Suprapubic skin (tissue), 3 donors: ENCODE data around the gene ATXN7L1.

Source experiments
- EP300 ChIP-seq: sonication (generic); formaldehyde crosslinking; IDR thresholded peaks from one replicate; pipeline ENCODE4 v1.6.1; 2017; ENCODE audit warnings: antibody characterized with exemption
- POLR2A ChIP-seq, 2 donors: fragments of 450-650 bp; IDR thresholded peaks; one replicate each; pipeline ENCODE4 v1.6.1; 2017; ENCODE audit warnings: antibody characterized with exemption in 2 of 2, mild to moderate bottlenecking in 2 of 2, moderate library complexity in 2 of 2
- TF ChIP-seq, protein P1 (sequence below), 2 donors: fragments of 200-600 bp in 1 of 2; fragments of 450-650 bp in 1 of 2; sonication (generic) in 1 of 2; IDR thresholded peaks; one replicate each; pipeline ENCODE4 v1.5.1; 2016 to 2019; ENCODE audit warnings: antibody characterized with exemption in 2 of 2, mild to moderate bottlenecking in 1 of 2, moderate library complexity in 1 of 2

DNA sequence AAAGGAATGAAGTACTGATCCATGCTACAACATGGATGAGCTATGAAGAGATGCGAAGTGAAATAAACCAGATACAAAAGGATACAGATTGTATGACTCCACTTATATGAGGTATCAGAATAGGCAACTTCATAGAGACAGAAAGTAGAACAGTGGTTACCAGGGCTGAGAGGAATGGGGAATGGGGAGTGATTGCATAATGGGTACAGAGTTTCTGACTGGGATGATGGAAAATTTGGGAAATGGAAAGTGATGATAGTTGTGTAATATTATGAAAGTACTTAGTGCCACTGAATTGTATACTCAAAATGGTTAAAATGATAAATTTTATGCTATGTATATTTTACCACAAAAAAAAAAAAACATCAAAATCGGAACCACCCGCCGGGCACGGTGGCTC, 3.9 kb downstream of the ATXN7L1 start:
- TF ChIP-seq, protein P1, sequence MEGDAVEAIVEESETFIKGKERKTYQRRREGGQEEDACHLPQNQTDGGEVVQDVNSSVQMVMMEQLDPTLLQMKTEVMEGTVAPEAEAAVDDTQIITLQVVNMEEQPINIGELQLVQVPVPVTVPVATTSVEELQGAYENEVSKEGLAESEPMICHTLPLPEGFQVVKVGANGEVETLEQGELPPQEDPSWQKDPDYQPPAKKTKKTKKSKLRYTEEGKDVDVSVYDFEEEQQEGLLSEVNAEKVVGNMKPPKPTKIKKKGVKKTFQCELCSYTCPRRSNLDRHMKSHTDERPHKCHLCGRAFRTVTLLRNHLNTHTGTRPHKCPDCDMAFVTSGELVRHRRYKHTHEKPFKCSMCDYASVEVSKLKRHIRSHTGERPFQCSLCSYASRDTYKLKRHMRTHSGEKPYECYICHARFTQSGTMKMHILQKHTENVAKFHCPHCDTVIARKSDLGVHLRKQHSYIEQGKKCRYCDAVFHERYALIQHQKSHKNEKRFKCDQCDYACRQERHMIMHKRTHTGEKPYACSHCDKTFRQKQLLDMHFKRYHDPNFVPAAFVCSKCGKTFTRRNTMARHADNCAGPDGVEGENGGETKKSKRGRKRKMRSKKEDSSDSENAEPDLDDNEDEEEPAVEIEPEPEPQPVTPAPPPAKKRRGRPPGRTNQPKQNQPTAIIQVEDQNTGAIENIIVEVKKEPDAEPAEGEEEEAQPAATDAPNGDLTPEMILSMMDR (IDR thresholded peaks at IDR 0.05), result no peak
- TF ChIP-seq EP300 (no peak), POLR2A (IDR thresholded peaks at IDR 0.05) (no peak)
